C4-2B (cell line): ENCODE measurements around the gene BMX.

ENCODE experiments used
- CTCF ChIP-seq: fragments of 450-650 bp; conservative IDR thresholded peaks from 2 replicates; pipeline ENCODE4 v1.5.1; 2017; ENCODE audit warnings: mild to moderate bottlenecking
- ZFX ChIP-seq: fragments of 450-650 bp; IDR thresholded peaks from 2 replicates; pipeline ENCODE4 v1.6.1; 2017

GRCh38 chrX:15530318-15530717, 29.7 kb downstream of the BMX start:
- TF ChIP-seq CTCF: no peak
- no peak for TF ChIP-seq ZFX
